Endothelial cell of umbilical vein (primary cell): ENCODE measurements around the gene MACROD2. TPM values are rescaled to one million over a fixed set of nuclear protein-coding genes. Genes with fewer than 3 reads are reported as not detected.

Experiments used
- BruUV-seq: library from RNA; stranded (reverse); fragments of 400-500 nt; replicated peaks from 2 replicates; lab custom pipeline; 2021; lab: Mats Ljungman, UMichigan
- CTCF ChIA-PET: fragments of 300-600, 350-600 bp; sonication (Branson Sonifier 250); formaldehyde crosslinking; loops from one replicate; lab custom pipeline; 2021; ENCODE audit warnings: antibody characterized with exemption, inconsistent platforms; lab: Charles Lee
- POLR2A ChIA-PET: fragments of 300-600, 350-600 bp; sonication (Branson Sonifier 250); formaldehyde crosslinking; loops from one replicate; lab custom pipeline; 2021; ENCODE audit warnings: antibody characterized with exemption, inconsistent platforms; lab: Charles Lee
- DNase-seq: peaks from one replicate; pipeline ENCODE4 v3.0.0-alpha.2; 2011; ENCODE audit warnings: low read depth, low spot score
- FAIRE-seq: peaks from 2 replicates; lab custom pipeline; 2011; peaks lifted over from hg19 to GRCh38; lab: Jason Lieb, UNC
- H2AFZ ChIP-seq: 2 replicates; pipeline ENCODE4 v1.6.0; 2012; ENCODE audit warnings: low read depth, low read length, control low read depth, inconsistent platforms
- H3K27ac ChIP-seq: 2 replicates; pipeline ENCODE4 v1.5.1; 2011; ENCODE audit warnings: low read depth, mild to moderate bottlenecking, control low read depth, low read length, moderate library complexity; ENCODE audit not compliant: insufficient read depth
- H3K27me3 ChIP-seq, 2 experiments: 2 replicates each; pipeline versions ENCODE4 v1.6.0 to v1.6.1; 2011; ENCODE audit warnings: low read length in 2 of 2, mixed read lengths in 1 of 2; ENCODE audit not compliant: control insufficient read depth in 2 of 2, insufficient read depth in 2 of 2
- H3K36me3 ChIP-seq, 2 experiments: 2 replicates in 1 of 2; 3 replicates in 1 of 2; pipeline ENCODE4 v1.5.1; 2011; ENCODE audit warnings: low read length in 2 of 2, mild to moderate bottlenecking in 1 of 2, moderate library complexity in 1 of 2; ENCODE audit not compliant: control insufficient read depth in 2 of 2, insufficient read depth in 2 of 2; ENCODE audit errors: extremely low read depth in 1 of 2
- H3K4me1 ChIP-seq: 3 replicates; pipeline ENCODE4 v1.5.1; 2011; ENCODE audit warnings: mild to moderate bottlenecking, low read length; ENCODE audit not compliant: control insufficient read depth, insufficient read depth; ENCODE audit errors: extremely low read depth
- H3K4me2 ChIP-seq: 2 replicates; pipeline ENCODE4 v1.6.1; 2011; ENCODE audit warnings: low read length, control low read depth, mixed read lengths; ENCODE audit not compliant: insufficient read depth
- H3K4me3 ChIP-seq, 3 experiments: fragments of 200-600 bp in 1 of 3; sonication (generic), shearing (Covaris generic) in 1 of 3; replicated peaks in 1 of 3; 2 replicates each; pipeline ENCODE4 v1.5.1; 2011 to 2016; ENCODE audit warnings: control low read depth in 3 of 3, low read length in 3 of 3, mild to moderate bottlenecking in 2 of 3, inconsistent platforms in 1 of 3, low read depth in 1 of 3, moderate library complexity in 1 of 3; ENCODE audit not compliant: insufficient read depth in 1 of 3
- H3K79me2 ChIP-seq: 2 replicates; pipeline ENCODE4 v1.6.0; 2012; ENCODE audit warnings: low read length, inconsistent platforms; ENCODE audit not compliant: control insufficient read depth, insufficient read depth
- H3K9ac ChIP-seq: replicated peaks from 2 replicates; pipeline ENCODE3; 2011; ENCODE audit warnings: low read length, control low read depth; ENCODE audit not compliant: insufficient read depth; ENCODE audit errors: extremely low read depth
- H3K9me1 ChIP-seq: replicated peaks from 3 replicates; pipeline ENCODE4 v1.6.0; 2011; ENCODE audit warnings: mild to moderate bottlenecking, low read length; ENCODE audit not compliant: control insufficient read depth, insufficient read depth; ENCODE audit errors: extremely low read depth
- H3K9me3 ChIP-seq: replicated peaks from 2 replicates; pipeline ENCODE4 v1.5.1; 2012; ENCODE audit warnings: low read length, inconsistent platforms; ENCODE audit not compliant: control insufficient read depth, insufficient read depth
- H4K20me1 ChIP-seq: replicated peaks from 2 replicates; pipeline ENCODE3; 2011; ENCODE audit warnings: mild to moderate bottlenecking, low read length; ENCODE audit not compliant: control insufficient read depth, insufficient read depth; ENCODE audit errors: extremely low read depth
- EZH2 ChIP-seq: IDR thresholded peaks from 2 replicates; pipeline ENCODE4 v1.6.1; 2012; ENCODE audit warnings: borderline replicate concordance, low read depth, mild to moderate bottlenecking, moderate library complexity, low read length, inconsistent platforms; ENCODE audit not compliant: severe bottlenecking
- FOS ChIP-seq: IDR thresholded peaks from 2 replicates; pipeline ENCODE4 v1.6.1; 2011; ENCODE audit warnings: mild to moderate bottlenecking, low read length, moderate library complexity, borderline replicate concordance; ENCODE audit not compliant: insufficient read depth
- GATA2 ChIP-seq: IDR thresholded peaks from 2 replicates; pipeline ENCODE4 v1.7.0; 2011; ENCODE audit warnings: low read depth, mild to moderate bottlenecking, moderate library complexity, mixed read lengths, low read length; ENCODE audit not compliant: insufficient read length, insufficient read depth
- JUN ChIP-seq: IDR thresholded peaks from 2 replicates; pipeline ENCODE4 v1.6.1; 2011; ENCODE audit warnings: borderline replicate concordance, low read depth; ENCODE audit not compliant: insufficient read length, insufficient read depth
- MYC ChIP-seq: IDR thresholded peaks from one replicate; pipeline ENCODE4 v1.6.1; 2011; ENCODE audit warnings: mild to moderate bottlenecking, low read depth, low read length
- POLR2A ChIP-seq: IDR thresholded peaks from 2 replicates; pipeline ENCODE4 v1.6.1; 2012; ENCODE audit warnings: low read depth, mild to moderate bottlenecking, control low read depth, low read length
- POLR2AphosphoS5 ChIP-seq: IDR thresholded peaks from 2 replicates; pipeline ENCODE4 v1.6.1; 2012; ENCODE audit warnings: low read depth, mild to moderate bottlenecking, control low read depth, low read length, moderate library complexity; ENCODE audit not compliant: insufficient read depth
- dilution Hi-C: fragments of 300-500 bp; cut with MboI; formaldehyde crosslinking; loops from one replicate; pipeline ENCODE4 v1.15.0; 2019; ENCODE audit warnings: low sequenced_read_pairs; ENCODE audit not compliant: extremely low pct_ligation_motif_present
- intact Hi-C: fragments of 100-400 bp; cut with micrococcal nuclease; formaldehyde crosslinking; loops from one replicate; pipeline ENCODE4 v1.10.0; 2022
- polyA plus RNA-seq, 4 experiments: library from polyadenylated mRNA; depleted of rRNA in 3 of 4; stranded (reverse) in 3 of 4; unstranded in 1 of 4; fragments of >200 nt; gene quantifications; 2 replicates each; pipeline versions ENCODE4 v1.2.1 to v1.2.3, GENCODE V29; 2011 to 2012; ENCODE audit warnings: missing spikeins in 1 of 4
- total RNA-seq: library from RNA; stranded (reverse); gene quantifications from 2 replicates; pipeline ENCODE4 v1.2.3, GENCODE V29; 2021
- TF ChIP-seq, protein P1 (sequence below), 2 donors: IDR thresholded peaks; 1 replicate in 1 of 2; 2 replicates in 1 of 2; pipeline ENCODE4 v1.5.1; 2011; ENCODE audit warnings: low read length in 2 of 2, mild to moderate bottlenecking in 2 of 2, moderate library complexity in 2 of 2, control low read depth in 1 of 2, inconsistent platforms in 1 of 2, low read depth in 1 of 2; ENCODE audit not compliant: insufficient read depth in 1 of 2; ENCODE audit errors: extremely low read depth in 1 of 2
- TF ChIP-seq, protein P2 (sequence below): IDR thresholded peaks from 2 replicates; pipeline ENCODE4 v1.6.1; 2011; ENCODE audit not compliant: insufficient read depth, insufficient read length

The MACROD2 gene
- total and polyA plus RNA-seq, 2 donors (not counting 3 experiments of a cell fraction or from before 2014, with no cell fraction given): 0.11 to 0.73 TPM

DNA sequence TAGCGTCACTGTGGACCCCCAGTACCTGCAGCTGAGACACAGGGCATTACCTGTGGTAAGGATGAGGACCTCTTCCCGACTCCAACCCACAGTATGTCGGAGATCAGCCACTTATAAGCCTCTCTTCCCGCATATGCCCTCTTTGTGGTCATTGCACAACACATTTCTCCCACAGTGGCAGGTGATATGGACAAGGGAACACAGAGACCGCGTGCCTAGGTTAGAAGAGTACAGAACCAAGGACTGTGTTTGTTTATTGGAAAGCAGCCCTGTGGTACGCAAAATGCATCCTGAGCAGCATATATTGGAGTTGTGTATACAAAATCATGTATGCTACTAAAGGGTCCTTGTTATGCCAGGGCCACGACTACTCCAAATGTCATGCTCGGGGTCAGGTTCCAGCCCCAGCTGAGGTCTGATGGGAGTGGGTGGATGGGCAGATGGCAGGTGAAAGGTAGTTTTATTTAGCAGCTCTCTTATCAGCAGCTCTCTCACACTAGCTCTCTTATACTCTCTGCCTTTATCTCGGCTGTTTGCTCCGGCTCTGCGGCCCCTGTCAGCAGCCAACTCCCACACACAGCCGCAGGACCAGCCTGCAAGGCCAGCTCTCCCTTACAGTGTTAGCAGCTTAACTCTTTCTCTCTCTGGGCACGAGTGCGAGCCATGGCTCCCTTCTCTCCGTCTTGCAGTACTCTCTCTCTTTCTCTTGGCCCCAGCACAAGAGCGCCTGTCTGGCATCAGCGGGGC, 2009.0 kb downstream of the MACROD2 start:
- intact Hi-C loops (no loop called here), dilution Hi-C loops (no loop called here)
- H3K9me1 ChIP-seq: no peaks in the 10 kb centered on the region
- POLR2A ChIA-PET: no interaction called here
- H3K79me2 ChIP-seq: no peaks in the 10 kb centered on the region
- no peak overlapping the region for H3K4me3 ChIP-seq
- H3K4me2 ChIP-seq: no peak overlapping the region
- CTCF ChIA-PET: no interaction called here
- H3K4me1 ChIP-seq: no peaks in the 10 kb centered on the region
- H3K27ac ChIP-seq: no peak overlapping the region
- no peak overlapping the region for H3K9ac ChIP-seq
- no peaks in the 10 kb centered on the region for H3K36me3 ChIP-seq
- no peaks in the 10 kb centered on the region for H3K27me3 ChIP-seq
- H4K20me1 ChIP-seq: no peaks in the 10 kb centered on the region
- TF ChIP-seq MYC (no peak), EZH2 (no peak), FOS (no peak), JUN (no peak), POLR2AphosphoS5 (no peak), POLR2A (no peak), GATA2 (no peak)
- TF ChIP-seq, protein P1, sequence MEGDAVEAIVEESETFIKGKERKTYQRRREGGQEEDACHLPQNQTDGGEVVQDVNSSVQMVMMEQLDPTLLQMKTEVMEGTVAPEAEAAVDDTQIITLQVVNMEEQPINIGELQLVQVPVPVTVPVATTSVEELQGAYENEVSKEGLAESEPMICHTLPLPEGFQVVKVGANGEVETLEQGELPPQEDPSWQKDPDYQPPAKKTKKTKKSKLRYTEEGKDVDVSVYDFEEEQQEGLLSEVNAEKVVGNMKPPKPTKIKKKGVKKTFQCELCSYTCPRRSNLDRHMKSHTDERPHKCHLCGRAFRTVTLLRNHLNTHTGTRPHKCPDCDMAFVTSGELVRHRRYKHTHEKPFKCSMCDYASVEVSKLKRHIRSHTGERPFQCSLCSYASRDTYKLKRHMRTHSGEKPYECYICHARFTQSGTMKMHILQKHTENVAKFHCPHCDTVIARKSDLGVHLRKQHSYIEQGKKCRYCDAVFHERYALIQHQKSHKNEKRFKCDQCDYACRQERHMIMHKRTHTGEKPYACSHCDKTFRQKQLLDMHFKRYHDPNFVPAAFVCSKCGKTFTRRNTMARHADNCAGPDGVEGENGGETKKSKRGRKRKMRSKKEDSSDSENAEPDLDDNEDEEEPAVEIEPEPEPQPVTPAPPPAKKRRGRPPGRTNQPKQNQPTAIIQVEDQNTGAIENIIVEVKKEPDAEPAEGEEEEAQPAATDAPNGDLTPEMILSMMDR (IDR thresholded peaks at IDR 0.05; ENCODE audit: extremely low read depth in 1 of 2, insufficient read depth in 1 of 2, low read depth in 1 of 2, low read length in 2 of 2): no peak
- TF ChIP-seq, protein P2, sequence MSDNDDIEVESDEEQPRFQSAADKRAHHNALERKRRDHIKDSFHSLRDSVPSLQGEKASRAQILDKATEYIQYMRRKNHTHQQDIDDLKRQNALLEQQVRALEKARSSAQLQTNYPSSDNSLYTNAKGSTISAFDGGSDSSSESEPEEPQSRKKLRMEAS: no peak
- peaks cover 1% of the 10 kb centered on the region for H3K9me3 ChIP-seq
- BruUV-seq: no TSS peak
- FAIRE-seq (no peak), DNase-seq (no peak)
- H2AFZ ChIP-seq: no peak overlapping the region
